Activated naive CD8-positive, alpha-beta T cell (primary cell): Measurements from ENCODE around the gene CHST13.

ENCODE experiments used
- H3K27ac Mint-ChIP-seq: one replicate; pipeline ENCODE4 v1.8.0; 2021; ENCODE audit warnings: mixed read lengths
- H3K27me3 Mint-ChIP-seq: one replicate; pipeline ENCODE4 v1.8.0; 2021; ENCODE audit warnings: mixed read lengths
- H3K36me3 Mint-ChIP-seq: one replicate; pipeline ENCODE4 v1.8.0; 2021; ENCODE audit warnings: mixed read lengths
- H3K4me1 Mint-ChIP-seq: one replicate; pipeline ENCODE4 v1.8.0; 2021; ENCODE audit warnings: low read depth, mixed read lengths
- H3K4me3 Mint-ChIP-seq: one replicate; pipeline ENCODE4 v1.8.0; 2021; ENCODE audit warnings: mild to moderate bottlenecking, mixed read lengths
- H3K9me3 Mint-ChIP-seq: one replicate; pipeline ENCODE4 v1.8.0; 2021; ENCODE audit warnings: low read depth, mixed read lengths

Gene CHST13, protein sequence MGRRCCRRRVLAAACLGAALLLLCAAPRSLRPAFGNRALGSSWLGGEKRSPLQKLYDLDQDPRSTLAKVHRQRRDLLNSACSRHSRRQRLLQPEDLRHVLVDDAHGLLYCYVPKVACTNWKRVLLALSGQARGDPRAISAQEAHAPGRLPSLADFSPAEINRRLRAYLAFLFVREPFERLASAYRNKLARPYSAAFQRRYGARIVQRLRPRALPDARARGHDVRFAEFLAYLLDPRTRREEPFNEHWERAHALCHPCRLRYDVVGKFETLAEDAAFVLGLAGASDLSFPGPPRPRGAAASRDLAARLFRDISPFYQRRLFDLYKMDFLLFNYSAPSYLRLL

DNA sequence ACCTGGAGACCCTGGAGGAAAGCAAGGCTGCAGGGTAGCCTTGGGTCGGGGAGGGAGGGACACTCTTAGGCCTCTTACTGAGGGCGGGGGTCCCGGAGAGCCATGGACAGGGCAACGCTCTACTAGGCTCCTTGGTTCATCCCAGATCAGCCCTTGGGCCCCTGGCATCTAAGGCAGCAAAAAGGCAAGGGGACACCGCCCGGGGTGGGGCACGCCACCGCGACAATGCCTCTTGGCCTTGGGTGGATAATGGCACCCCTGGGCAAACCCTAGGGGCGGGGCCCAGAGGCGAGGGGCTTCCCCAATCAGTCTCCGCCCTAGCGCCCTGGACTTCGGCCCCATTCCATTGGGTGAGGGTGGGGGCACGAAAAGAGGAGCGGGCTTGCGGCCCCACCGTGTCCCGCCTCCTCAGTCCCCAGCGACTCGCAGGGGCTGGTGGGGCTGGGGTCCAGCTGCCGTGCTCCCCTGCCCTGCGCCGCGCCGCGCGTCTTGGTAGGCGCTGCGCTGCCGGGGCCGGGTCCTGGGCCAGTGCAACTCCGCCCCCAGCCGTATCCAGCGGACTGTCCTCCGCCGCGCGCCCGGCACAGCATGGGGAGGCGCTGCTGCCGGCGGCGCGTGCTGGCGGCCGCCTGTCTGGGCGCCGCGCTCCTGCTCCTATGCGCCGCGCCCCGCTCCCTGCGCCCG, at the start of gene CHST13:
Gene CHST13, plus strand, starts transcription at position 411 of the 684 bp plus-strand sequence. Its CDS starts 178 bp downstream, at position 589.
- Mint-ChIP-seq H3K36me3 (no peaks in the 10 kb centered on the region), H3K9me3 (no peaks in the 10 kb centered on the region), H3K4me1 (no peaks in the 10 kb centered on the region), H3K4me3 (peak within 1 kb of the TSS; percentile 23), H3K27me3 (peaks cover 7% of the 10 kb centered on the region), H3K27ac (no peak within 1 kb of the TSS)

DNA sequence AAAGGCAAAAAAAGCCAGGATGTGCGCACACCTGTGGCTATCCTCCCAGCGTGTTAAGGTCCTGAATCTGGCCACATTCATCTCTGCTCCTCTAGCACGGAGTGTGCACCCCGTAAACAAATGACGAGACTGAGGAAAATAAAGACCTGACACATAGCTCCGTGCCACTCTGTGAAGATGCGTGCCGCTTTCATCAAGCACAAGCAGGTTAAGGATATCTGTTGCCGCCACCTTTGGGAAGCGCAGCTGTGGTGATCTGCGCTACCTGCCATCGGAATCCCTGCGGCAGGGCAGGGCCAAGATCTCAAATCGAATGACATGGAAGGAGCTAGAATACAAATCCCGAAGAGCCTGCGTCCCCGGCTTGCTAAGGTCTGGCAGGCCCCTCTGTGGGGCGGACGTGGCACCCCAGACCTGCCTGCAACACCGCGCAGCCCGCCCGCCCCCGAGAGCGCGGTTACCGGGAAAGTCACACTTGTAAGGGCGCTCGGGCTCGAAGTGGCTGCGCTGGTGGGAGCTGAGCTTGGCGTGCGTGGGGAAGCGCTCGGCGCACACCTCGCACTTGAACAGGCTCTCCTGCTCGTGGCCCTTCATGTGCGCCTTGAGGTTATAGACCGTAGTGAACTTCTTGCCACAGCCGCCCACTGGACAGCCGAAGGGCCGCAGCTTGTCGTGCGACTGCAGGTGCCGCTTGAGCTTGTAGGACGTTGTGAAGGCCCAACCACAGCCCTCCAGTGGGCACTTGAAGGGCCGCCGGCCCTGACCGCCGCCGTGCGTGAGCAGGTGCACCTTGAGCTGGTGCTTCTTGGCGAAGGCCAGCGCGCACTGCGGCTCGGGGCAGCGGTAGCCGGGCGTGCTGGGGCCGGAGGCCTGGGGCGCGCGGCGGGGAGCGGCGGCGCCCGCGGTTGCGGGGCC, 49.2 kb upstream of the CHST13 start:
- peaks cover 15% of the 10 kb centered on the region for H3K36me3 Mint-ChIP-seq
- peak overlapping the region; percentile 96 for H3K4me3 Mint-ChIP-seq
- H3K4me1 Mint-ChIP-seq: peaks cover 47% of the 10 kb centered on the region
- peak overlapping the region; percentile 84 for H3K27ac Mint-ChIP-seq
- H3K9me3 Mint-ChIP-seq: no peaks in the 10 kb centered on the region
- H3K27me3 Mint-ChIP-seq: no peaks in the 10 kb centered on the region

DNA sequence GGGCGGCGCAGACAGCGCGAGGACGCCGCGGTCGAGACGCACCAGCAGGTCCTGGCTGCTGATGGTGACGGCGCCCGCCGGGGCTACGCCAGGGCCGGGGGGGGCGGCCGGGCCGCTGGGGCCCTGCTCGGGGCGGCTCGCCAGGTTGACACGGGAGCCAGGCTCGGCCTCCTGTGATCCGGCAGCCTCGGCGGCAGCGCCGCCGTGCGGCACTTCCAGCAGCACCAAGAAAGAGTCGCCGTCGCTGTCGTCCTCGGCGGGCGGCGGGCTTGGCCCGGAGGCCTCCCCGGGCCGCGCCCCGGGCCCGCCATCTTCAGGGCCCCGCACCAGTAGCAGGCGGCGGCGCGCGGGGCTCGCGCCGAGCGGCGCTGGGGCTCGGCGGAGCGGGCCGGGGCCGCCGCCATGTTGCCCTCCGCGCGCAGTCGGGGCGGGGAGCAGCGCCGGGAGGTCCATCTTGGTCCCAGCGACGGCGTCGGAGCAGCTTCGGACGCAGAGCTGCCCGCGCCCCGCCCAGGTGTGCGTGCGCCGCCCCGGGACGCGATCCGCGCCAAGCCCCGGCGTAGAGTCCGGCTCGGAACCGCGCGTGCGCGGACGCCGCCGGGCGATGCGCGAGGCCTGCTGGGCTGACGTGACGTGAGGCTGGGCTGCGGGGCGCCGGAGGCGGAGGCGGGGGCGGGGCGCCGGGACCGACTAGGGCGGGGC, 48.4 kb upstream of the CHST13 start, which contains the start of gene ZXDC:
Gene ZXDC, minus strand, starts transcription at position 479 of the 702 bp plus-strand sequence. Its CDS starts 26 bp downstream, at position 453.
- Mint-ChIP-seq H3K27ac (peak within 1 kb of the TSS; percentile 84), H3K36me3 (peaks cover 12% of the 10 kb centered on the region), H3K4me3 (peak within 1 kb of the TSS; percentile 96), H3K27me3 (no peaks in the 10 kb centered on the region), H3K4me1 (peaks cover 45% of the 10 kb centered on the region), H3K9me3 (no peaks in the 10 kb centered on the region)

DNA sequence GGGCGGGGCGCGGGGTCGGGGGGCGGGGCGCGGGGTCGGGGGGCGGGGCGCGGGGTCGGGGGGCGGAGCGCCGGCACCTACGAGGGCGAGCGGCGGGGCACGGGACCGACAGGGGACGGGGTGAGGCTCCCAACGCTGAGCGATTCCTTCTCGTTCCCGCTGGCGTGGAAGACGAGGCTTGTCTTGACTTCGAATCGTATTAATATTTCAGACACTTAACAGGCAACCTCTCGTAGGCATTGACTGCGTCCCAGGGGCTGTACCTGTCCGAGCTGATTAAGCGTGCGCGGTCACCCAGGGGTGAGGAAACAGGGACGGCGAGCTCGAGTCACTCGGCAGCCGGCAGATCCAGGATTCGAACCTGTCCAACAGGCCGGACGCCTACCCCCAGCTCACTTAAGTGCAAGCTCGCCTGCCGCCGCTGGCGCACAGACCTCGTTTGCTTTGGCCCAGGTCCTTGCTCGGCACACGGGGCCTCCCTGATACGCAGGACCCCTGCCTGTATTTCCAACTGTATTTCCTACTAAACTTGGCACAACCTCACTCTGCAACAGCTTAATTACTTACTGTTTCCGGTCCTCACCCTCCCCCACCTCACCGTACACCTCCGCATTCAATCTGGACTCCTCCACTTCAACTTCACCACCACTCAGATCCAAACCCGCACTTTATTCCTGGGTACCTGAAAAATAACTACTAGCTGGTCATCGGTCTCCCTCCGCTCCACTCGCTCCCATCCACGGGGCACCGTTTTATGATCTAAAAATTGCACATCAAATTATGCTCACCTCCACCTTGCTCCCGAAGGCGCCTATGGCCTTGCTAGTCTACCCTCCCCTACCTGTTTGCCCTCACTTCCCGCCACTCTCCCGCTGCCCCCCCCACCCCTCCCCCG, 47.5 kb upstream of the CHST13 start:
- Mint-ChIP-seq H3K36me3 (peaks cover 12% of the 10 kb centered on the region), H3K4me3 (peak overlapping the region; percentile 87), H3K27ac (peak overlapping the region; percentile 76), H3K27me3 (no peaks in the 10 kb centered on the region), H3K9me3 (no peaks in the 10 kb centered on the region), H3K4me1 (peaks cover 38% of the 10 kb centered on the region)

DNA sequence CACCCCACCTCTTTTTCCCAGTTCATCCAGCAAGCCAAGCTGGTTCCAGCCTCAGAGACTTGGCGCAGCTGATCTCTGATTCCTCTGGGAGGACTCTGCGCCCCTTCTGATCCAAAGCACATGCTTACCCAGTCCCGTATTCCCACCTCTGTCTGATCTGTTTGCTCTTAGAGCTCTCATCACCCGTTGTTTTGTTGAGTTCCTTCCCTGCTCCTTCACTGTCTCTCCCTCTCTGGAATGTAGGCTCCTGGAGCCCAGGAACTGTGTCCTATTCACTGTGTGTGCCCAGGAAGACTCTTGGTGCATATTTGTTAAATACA, 46.9 kb upstream of the CHST13 start:
- H3K4me3 Mint-ChIP-seq: peak overlapping the region; percentile 81
- peaks cover 12% of the 10 kb centered on the region for H3K36me3 Mint-ChIP-seq
- H3K27ac Mint-ChIP-seq: peak overlapping the region; percentile 78
- H3K4me1 Mint-ChIP-seq: peaks cover 33% of the 10 kb centered on the region
- no peaks in the 10 kb centered on the region for H3K9me3 Mint-ChIP-seq
- H3K27me3 Mint-ChIP-seq: no peaks in the 10 kb centered on the region

DNA sequence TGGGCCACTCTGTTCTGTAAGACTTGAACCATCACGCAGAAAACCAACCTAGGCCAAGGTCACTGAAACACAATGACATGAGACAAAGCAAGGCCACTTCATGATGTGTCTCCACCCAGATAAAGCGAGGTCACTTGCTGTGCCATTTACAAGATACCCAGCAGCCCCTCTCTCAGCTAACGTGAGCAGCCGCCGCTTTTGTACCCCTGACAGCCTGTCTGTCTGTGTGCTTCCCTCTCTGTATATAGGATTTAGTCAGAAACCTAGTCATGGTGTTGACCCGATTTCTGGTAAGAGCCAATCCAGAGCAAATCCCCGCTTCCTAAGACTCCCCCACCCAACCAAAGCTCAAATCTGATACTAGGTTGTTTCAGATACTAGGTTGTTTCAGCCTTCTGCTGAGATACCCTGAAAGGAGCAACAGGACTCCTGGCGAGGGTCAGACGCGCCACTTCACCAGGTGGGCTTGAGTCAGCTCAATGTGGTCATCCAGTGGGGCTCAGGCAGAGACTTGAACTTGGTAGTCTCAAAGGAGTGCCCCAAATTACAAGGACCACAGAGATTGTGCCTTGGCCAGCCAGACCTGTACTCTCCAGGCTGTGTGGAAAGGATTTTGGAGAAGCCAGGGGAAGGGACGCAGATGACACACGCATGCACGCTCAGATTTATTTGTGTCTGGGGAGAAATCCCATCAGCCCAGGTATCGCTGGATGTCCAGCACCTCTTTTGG, 45.2 kb upstream of the CHST13 start:
- no peaks in the 10 kb centered on the region for H3K27me3 Mint-ChIP-seq
- H3K9me3 Mint-ChIP-seq: no peaks in the 10 kb centered on the region
- H3K27ac Mint-ChIP-seq: no peak overlapping the region
- H3K4me1 Mint-ChIP-seq: peaks cover 15% of the 10 kb centered on the region
- H3K4me3 Mint-ChIP-seq: no peak overlapping the region
- H3K36me3 Mint-ChIP-seq: peaks cover 2% of the 10 kb centered on the region

DNA sequence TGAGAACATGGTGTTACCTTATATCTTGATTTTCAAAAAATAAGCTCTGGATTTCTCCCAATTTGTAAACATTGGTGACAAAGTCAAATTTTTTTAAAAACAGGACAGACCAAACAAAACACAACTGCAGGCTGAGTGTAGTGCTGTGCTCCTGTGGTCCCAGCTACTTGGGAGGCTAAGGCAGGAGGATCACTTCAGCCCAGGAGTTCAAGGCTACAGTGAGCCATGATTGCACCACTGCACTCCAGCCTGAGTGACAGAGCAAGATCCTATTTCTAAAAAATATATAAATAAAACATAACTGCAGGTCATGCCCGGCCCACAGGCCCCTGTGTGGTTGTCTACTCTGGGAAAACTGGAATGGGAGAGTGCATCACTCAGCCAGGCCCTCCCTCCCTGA, 44.3 kb upstream of the CHST13 start:
- H3K9me3 Mint-ChIP-seq: no peaks in the 10 kb centered on the region
- no peak overlapping the region for H3K27ac Mint-ChIP-seq
- no peaks in the 10 kb centered on the region for H3K36me3 Mint-ChIP-seq
- peaks cover 7% of the 10 kb centered on the region for H3K4me1 Mint-ChIP-seq
- no peak overlapping the region for H3K4me3 Mint-ChIP-seq
- H3K27me3 Mint-ChIP-seq: no peaks in the 10 kb centered on the region

DNA sequence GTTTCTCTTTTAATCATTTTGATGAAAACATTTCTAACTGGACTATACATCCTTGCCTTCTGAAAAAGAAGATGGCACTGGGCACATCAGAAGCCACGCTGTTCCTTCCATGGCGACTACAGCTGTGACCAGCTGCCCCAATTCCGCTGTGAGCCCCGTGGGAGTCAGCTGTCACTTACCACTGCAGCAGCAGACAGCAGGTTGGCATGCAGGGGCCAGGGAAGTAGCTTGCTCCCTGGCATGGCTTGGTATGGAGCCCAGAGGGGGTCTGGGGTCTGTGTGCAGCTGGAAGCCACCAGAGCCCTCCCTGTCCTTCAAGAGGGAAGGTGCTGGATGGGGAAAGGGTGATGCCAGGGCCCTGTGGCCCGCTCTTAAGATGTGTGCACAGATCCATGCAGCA, 43.7 kb upstream of the CHST13 start:
- Mint-ChIP-seq H3K27me3 (no peaks in the 10 kb centered on the region), H3K36me3 (no peaks in the 10 kb centered on the region), H3K4me3 (no peak overlapping the region), H3K4me1 (peaks cover 6% of the 10 kb centered on the region), H3K27ac (no peak overlapping the region), H3K9me3 (no peaks in the 10 kb centered on the region)

DNA sequence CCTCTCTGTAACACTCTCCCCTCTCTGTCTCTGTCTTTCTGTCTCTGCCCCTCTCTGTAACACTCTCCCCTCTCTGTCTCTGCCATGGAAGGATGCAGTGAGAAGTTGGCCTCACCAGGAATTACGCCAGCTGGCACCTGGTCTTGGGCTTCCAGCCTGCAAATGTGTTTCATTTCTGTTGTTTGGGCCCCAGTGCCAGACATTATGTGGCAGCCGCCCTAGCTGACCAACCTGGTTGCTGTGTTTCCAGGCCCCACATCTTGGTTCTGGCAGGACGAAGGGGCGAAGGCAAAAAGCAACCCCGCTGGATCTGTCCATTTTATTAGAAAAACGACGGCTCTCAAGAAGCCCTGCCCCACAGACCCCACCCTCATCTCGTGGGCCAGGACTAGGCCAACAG, 43.1 kb upstream of the CHST13 start:
- Mint-ChIP-seq H3K36me3 (no peaks in the 10 kb centered on the region), H3K4me1 (peaks cover 6% of the 10 kb centered on the region), H3K4me3 (no peak overlapping the region), H3K27me3 (no peaks in the 10 kb centered on the region), H3K9me3 (no peaks in the 10 kb centered on the region), H3K27ac (no peak overlapping the region)

DNA sequence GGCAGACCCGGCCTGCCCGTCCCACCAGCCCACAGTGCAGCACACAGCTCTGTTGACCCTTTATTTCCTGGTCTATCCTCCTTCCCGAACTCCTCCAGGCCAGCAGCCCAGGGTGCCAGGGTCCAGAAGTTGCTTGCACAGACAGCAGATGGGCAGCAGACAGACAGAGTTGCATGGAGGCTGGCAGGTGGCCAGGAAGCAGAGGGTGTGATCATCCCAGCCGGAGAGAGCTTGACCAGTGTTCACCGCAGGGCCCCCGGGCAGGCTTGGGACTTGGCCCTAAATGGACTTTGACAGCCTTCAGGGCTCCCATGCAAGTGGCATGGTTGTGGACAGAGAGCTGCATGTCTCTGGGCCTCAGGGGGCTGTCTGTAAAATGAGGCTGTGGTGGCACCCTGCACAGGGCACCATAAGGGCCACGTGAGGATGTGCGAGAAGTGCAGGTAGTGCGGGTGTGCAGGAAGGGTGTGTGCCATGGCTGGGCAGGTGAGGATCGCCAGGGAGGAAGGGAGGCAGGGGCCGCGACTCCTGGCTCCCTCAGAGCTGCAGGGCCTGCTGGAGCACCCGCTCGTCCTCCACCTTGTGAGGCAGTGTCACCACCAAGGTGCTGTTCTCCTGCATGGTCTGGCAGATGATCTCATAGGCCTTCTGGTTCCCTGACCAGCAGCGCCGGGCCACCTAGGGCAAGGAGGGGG, 42.0 kb upstream of the CHST13 start:
- Mint-ChIP-seq H3K4me3 (no peak overlapping the region), H3K36me3 (no peaks in the 10 kb centered on the region), H3K9me3 (no peaks in the 10 kb centered on the region), H3K4me1 (peaks cover 8% of the 10 kb centered on the region), H3K27ac (no peak overlapping the region), H3K27me3 (no peaks in the 10 kb centered on the region)

DNA sequence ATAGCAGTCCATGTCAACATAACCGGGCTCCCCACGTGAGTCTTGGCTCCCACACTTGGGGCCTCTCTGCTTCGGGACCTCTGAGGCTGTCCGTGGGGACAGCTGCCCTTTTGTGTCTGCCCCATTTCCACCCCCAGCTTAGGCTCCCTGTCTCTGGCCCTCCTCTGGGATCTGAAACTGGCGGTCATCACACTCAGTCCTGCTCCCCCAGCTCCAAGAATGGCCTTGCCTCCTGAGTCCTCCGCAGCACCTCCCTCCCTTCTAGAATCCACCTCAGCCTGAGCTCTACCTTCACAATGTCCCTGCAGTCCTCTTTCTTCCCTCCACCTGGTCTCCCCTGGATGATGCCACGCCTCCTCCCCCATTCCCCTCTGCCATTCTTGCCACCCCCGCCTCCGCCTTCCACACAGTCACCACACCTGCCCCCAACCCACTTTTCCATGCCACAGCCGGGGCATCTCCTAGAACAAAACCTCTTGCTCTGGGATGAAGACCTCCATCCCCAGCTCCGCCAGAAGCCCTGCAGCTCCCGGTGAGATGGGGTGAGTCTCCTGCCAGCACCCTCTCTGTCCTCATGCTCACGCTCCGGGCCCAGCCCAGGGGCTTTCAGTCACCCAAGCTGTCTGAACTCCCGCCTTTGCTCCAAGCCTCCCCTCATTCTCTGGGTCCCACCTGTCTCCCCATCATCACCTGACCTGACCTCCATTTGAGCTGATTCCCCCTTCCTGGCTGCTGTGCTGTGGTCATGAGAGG, 41.3 kb upstream of the CHST13 start:
- no peak overlapping the region for H3K27ac Mint-ChIP-seq
- H3K4me1 Mint-ChIP-seq: peaks cover 10% of the 10 kb centered on the region
- H3K36me3 Mint-ChIP-seq: no peaks in the 10 kb centered on the region
- H3K9me3 Mint-ChIP-seq: no peaks in the 10 kb centered on the region
- H3K27me3 Mint-ChIP-seq: no peaks in the 10 kb centered on the region
- H3K4me3 Mint-ChIP-seq: no peak overlapping the region

DNA sequence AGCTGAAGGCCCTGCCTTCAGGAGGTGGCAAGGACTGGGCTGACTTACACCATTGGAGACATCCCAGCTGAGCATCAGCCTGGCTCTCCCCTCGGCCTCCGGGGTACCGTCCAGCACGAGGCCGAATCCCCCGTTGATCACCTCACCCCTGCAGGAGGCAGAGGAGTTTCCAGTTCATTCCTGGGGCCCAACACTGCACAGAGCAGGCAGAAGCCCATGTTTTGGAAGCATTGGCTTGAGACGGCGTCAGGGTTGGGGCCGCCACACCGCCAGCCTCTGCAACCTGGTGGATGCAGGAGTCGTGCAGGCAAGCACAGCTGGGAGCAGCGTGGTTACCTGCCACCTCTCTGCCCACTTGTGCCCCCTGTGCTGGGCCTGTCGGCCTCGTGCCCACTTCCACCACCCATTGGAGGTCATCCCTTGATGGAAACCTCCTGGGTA, 40.6 kb upstream of the CHST13 start:
- H3K27me3 Mint-ChIP-seq: no peaks in the 10 kb centered on the region
- peaks cover 10% of the 10 kb centered on the region for H3K4me1 Mint-ChIP-seq
- no peaks in the 10 kb centered on the region for H3K9me3 Mint-ChIP-seq
- H3K4me3 Mint-ChIP-seq: no peak overlapping the region
- H3K27ac Mint-ChIP-seq: no peak overlapping the region
- H3K36me3 Mint-ChIP-seq: no peaks in the 10 kb centered on the region
